Measurements from ENCODE around the gene SPATA21. TPM values are rescaled to one million over a fixed set of nuclear protein-coding genes. Genes with fewer than 3 reads are reported as not detected.
A peak's percentile ranks its signal among the peaks of the same experiment; 100 is the strongest.

The SPATA21 gene
- total and polyA plus RNA-seq, 12 donors: 0.15 to 0.20 TPM; not detected in 10

DNA sequence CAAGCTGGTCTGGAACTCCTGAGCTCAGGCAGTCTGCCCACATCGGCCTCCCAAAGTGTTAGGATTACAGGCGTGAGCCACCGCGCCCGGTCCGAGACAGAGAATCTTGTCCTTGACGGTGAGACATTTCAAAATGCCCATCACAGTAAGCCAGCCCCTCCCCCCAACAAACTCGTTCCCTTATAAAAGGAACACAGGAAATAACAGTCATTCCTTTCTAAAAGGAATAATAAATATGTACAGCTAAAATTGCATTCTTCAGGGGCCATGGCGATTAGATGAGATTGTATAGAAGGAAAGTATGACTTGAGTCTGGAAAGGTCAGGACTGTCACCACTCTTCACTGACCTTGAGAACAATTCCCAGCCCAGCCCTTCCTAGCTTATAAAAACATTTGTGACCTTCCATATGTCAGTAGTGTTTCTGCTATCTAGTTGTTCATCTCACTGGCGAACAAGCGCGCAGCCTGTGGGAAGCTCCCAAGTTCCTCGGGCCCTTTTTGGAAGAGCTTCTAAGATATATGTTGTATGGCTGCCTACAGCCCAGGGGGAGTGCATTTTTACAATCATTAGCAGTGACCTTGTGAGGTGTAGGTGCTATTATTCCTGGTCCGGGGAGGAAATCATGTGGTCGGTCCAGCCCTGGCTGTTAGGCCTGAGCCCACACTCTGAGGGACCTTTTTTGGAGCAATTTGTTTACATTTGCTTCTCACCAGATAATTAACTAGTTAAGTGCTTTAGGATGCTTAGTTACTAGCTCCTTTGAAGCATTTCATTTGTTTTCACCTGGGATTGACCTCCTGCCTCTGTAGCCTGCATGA is 61.5 kb downstream of the SPATA21 start:
- Histone ChIP-seq H3K36me3 (peaks cover 0 to 12% (median 0%) of the 10 kb centered on the region in 9 donors), H3K27me3 (no peaks in the 10 kb centered on the region), H3K4me1 (peaks cover 4 to 87% (median 65%) of the 10 kb centered on the region in 9 donors), H3K9me3 (no peaks in the 10 kb centered on the region), H3K4me3 (peak overlapping the region in 4 of 10 donors; percentile 0 to 18 (median 3)), H3K27ac (peak overlapping the region in 9 of 10 donors; percentile 70 to 86 (median 77))
- intact Hi-C loops (cut with DNase I): loop anchor here in 1 of 10 donors (2.0 kb wide), 1 partner anchor 65 kb away; the partner anchor contains the start of gene NECAP2
- 29 to 32% methylated on average over 15 of the region's 15 CpGs for WGBS, 2 donors
- peak; percentile 25 to 72 (median 47) for ATAC-seq
- TF ChIP-seq, protein P1, sequence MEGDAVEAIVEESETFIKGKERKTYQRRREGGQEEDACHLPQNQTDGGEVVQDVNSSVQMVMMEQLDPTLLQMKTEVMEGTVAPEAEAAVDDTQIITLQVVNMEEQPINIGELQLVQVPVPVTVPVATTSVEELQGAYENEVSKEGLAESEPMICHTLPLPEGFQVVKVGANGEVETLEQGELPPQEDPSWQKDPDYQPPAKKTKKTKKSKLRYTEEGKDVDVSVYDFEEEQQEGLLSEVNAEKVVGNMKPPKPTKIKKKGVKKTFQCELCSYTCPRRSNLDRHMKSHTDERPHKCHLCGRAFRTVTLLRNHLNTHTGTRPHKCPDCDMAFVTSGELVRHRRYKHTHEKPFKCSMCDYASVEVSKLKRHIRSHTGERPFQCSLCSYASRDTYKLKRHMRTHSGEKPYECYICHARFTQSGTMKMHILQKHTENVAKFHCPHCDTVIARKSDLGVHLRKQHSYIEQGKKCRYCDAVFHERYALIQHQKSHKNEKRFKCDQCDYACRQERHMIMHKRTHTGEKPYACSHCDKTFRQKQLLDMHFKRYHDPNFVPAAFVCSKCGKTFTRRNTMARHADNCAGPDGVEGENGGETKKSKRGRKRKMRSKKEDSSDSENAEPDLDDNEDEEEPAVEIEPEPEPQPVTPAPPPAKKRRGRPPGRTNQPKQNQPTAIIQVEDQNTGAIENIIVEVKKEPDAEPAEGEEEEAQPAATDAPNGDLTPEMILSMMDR (IDR thresholded peaks at IDR 0.05): no peak
- DNase-seq: no peak

DNA sequence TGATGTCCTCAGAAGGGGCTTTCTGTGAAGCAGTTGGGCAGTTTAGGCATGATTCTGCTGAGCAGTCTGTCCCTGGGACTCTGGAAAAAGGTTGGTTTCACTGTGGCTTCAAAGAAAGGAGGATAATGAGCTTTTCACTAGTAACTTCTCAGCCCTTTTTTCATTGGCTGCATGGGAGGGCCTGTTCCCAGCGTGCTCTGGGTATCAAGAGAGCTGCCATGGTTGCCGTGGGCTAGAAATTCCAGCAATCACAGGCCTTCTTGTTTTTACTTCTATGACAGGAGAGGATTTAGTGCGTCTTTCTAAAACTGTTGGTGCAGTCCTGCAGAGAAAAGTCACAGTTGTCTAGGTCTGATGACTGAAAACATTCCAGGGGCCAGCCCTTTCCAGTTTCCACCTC is 63.0 kb downstream of the SPATA21 start:
- TF ChIP-seq, protein P1 (IDR thresholded peaks at IDR 0.05): no peak
- Histone ChIP-seq H3K4me1 (peaks cover 8 to 95% (median 79%) of the 10 kb centered on the region in 9 donors), H3K27me3 (no peaks in the 10 kb centered on the region), H3K27ac (peak overlapping the region in 4 of 10 donors; percentile 7 to 86 (median 74)), H3K9me3 (no peaks in the 10 kb centered on the region), H3K4me3 (no peak overlapping the region), H3K36me3 (peaks cover 0 to 8% (median 0%) of the 10 kb centered on the region in 9 donors)
- intact Hi-C loops (cut with DNase I): loop anchor here in 2 of 10 donors (2.0 to 5.0 kb wide), 2 partner anchors 67 to 68 kb away; partner anchors contain the start of gene NECAP2 (in 2 of the 2)
- WGBS, 2 donors: 65 to 66% methylated on average over 3 of the region's 3 CpGs
- DNase-seq (no peak), ATAC-seq (no peak)

DNA sequence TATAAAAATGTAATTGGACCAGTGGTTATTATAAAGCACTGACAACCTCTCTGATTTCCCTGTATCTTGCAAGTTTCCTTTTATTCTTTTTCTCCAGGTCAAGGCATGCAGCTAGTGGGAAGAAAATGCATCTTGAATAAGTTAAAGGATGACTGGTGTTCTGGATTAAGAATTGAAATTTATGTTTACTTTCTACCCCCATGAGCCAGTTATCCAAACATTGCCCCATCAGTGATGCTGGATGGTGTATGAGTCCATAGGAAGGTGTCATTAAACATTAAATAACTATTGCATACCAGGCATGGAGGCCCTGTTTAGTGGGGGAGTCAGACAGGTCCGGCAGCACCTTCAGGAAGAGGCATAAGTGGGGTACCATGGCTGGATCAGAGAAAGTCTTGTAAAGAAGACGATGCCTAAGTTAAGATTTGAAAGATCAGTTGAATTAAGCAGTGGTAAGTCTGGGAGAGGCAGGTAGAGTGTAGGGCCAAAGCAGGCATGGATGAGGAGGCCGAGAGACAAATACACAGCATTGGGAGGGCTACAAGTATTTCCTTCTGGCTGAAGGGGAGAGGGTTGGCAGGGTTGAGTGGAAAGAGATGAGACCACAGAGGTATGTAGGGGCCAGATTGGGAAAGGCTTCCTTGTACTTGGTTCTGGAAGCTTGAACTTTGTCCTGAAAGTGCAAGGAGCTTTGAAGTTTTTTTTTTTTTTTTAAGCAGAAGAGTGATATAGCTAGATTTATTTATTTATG is 64.5 kb downstream of the SPATA21 start:
- H3K27ac ChIP-seq: peak overlapping the region in 2 of 10 donors; percentile 22 to 54

More for the DNA sequence above, 64.5 kb downstream of the SPATA21 start:
- peaks cover 17 to 94% (median 82%) of the 10 kb centered on the region in 9 donors for H3K4me1 ChIP-seq
- no peaks in the 10 kb centered on the region for H3K9me3 ChIP-seq
- no peak overlapping the region for H3K4me3 ChIP-seq
- 91 to 92% methylated on average over 3 of the region's 3 CpGs for WGBS, 2 donors
- intact Hi-C loops (cut with DNase I): loop anchor here in 1 of 10 donors (5.0 kb wide), 1 partner anchor 70 kb away; the partner anchor contains the start of gene NECAP2
- peaks cover 0 to 8% (median 0%) of the 10 kb centered on the region in 9 donors for H3K36me3 ChIP-seq
- TF ChIP-seq, protein P1 (IDR thresholded peaks at IDR 0.05): no peak
- no peaks in the 10 kb centered on the region for H3K27me3 ChIP-seq
- ATAC-seq (no peak), DNase-seq (no peak)
